K562 (cell line): ENCODE data around the gene MEIG1. TPM values are rescaled to one million over a fixed set of nuclear protein-coding genes. Genes with fewer than 3 reads are reported as not detected.
"Not testable (repeated sequence)": the region's sequence is repeated elsewhere in the genome, so short reads cannot be mapped to it uniquely, and the experiment has no call there.

Source experiments
- ATAC-seq: fragments of 200-7000 bp; cut with Tn5 transposase; 3 replicates; pipeline ENCODE4 v1.9.1; 2020; ENCODE audit warnings: moderate library complexity
- BruUV-seq: library from RNA; stranded (reverse); fragments of 400-500 nt; replicated peaks from 2 replicates; lab custom pipeline; 2021; lab: Mats Ljungman, UMichigan
- CTCF ChIA-PET: fragments of 300-600 bp; formaldehyde crosslinking; extraction: SDS; loops from one replicate; lab custom pipeline; 2021; ENCODE audit warnings: low intra/inter-chr PET ratio; lab: Yijun Ruan, JAX
- POLR2A ChIA-PET: fragments of 300-600, 350-650 bp; sonication (Branson Sonifier 250); formaldehyde crosslinking; extraction: SDS; loops from one replicate; lab custom pipeline; 2021; ENCODE audit warnings: antibody characterized with exemption, inconsistent platforms; lab: Yijun Ruan, JAX
- DNase-seq, 4 experiments: peaks; one replicate each; pipeline versions ENCODE4 v3.0.0 to v3.0.0-alpha.2; 2011 to 2018; ENCODE audit warnings: low spot score in 3 of 4, mixed read lengths in 3 of 4; ENCODE audit errors: extremely low read depth in 1 of 4
- FAIRE-seq: peaks from 2 replicates; lab custom pipeline; 2011; peaks lifted over from hg19 to GRCh38; lab: Jason Lieb, UNC
- H2AFZ ChIP-seq: 2 replicates; pipeline ENCODE4 v1.6.0; 2011; ENCODE audit warnings: low read depth, low read length, control low read depth, inconsistent platforms
- H3K27ac ChIP-seq: fragments of 200-600 bp; 3 replicates; pipeline ENCODE4 v1.8.0; 2011; ENCODE audit warnings: low read depth, mild to moderate bottlenecking, control low read depth, inconsistent platforms, low read length, moderate library complexity, mixed read lengths; ENCODE audit errors: extremely low read depth
- H3K27me3 ChIP-seq, 2 experiments: fragments of 300-600 bp in 1 of 2; 2 replicates in 1 of 2; 3 replicates in 1 of 2; pipeline versions ENCODE4 v1.6.0 to v1.8.0; 2011; ENCODE audit warnings: inconsistent platforms in 2 of 2, low read length in 2 of 2, mild to moderate bottlenecking in 1 of 2, mixed read lengths in 1 of 2, moderate library complexity in 1 of 2; ENCODE audit not compliant: control insufficient read depth in 2 of 2, insufficient read depth in 2 of 2
- H3K36me3 ChIP-seq: fragments of 300-600 bp; 3 replicates; pipeline ENCODE4 v1.8.0; 2011; ENCODE audit warnings: mild to moderate bottlenecking, low read length, inconsistent platforms; ENCODE audit not compliant: control insufficient read depth, insufficient read depth
- H3K4me1 ChIP-seq, 2 experiments: fragments of 200-600 bp in 1 of 2; replicated peaks in 1 of 2; 2 replicates in 1 of 2; 3 replicates in 1 of 2; pipeline versions ENCODE4 v1.5.1 to v1.8.0; 2011; ENCODE audit warnings: inconsistent platforms in 2 of 2, low read length in 2 of 2, mild to moderate bottlenecking in 1 of 2, mixed read lengths in 1 of 2, moderate library complexity in 1 of 2; ENCODE audit not compliant: control insufficient read depth in 2 of 2, insufficient read depth in 2 of 2
- H3K4me2 ChIP-seq: 2 replicates; pipeline ENCODE4 v1.6.1; 2011; ENCODE audit warnings: low read length, control low read depth, inconsistent platforms, mixed read lengths; ENCODE audit not compliant: insufficient read depth
- H3K4me3 ChIP-seq: fragments of 200-600 bp; sonication (generic), shearing (Covaris generic); 2 replicates; pipeline ENCODE4 v1.5.1; 2016; ENCODE audit warnings: control low read depth, inconsistent platforms
- H3K79me2 ChIP-seq: fragments of 200-600 bp; 3 replicates; pipeline ENCODE4 v1.8.0; 2011; ENCODE audit warnings: low read length, inconsistent platforms; ENCODE audit not compliant: control insufficient read depth, insufficient read depth
- H3K9ac ChIP-seq, 2 experiments: 2 replicates each; pipeline versions ENCODE4 v1.6.0 to v1.6.1; 2011; ENCODE audit warnings: low read depth in 2 of 2, low read length in 2 of 2, control low read depth in 1 of 2, inconsistent platforms in 1 of 2, mild to moderate bottlenecking in 1 of 2, mixed read lengths in 1 of 2; ENCODE audit not compliant: insufficient read depth in 1 of 2
- H3K9me1 ChIP-seq: one replicate; pipeline ENCODE4 v1.6.0; 2011; ENCODE audit warnings: inconsistent platforms, mild to moderate bottlenecking, low read length, moderate library complexity; ENCODE audit not compliant: control insufficient read depth, insufficient read depth
- H3K9me3 ChIP-seq: replicated peaks from 2 replicates; pipeline ENCODE4 v1.5.1; 2011; ENCODE audit warnings: low read depth, low read length, inconsistent platforms; ENCODE audit not compliant: control insufficient read depth, insufficient read depth
- H4K20me1 ChIP-seq: replicated peaks from 2 replicates; pipeline ENCODE4 v1.6.1; 2011; ENCODE audit warnings: low read length, inconsistent platforms, mixed read lengths; ENCODE audit not compliant: control insufficient read depth, insufficient read depth
- ATF3 ChIP-seq, 2 experiments: fragments of 450-650 bp in 1 of 2; sonication (generic) in 1 of 2; formaldehyde crosslinking in 1 of 2; IDR thresholded peaks in 1 of 2; conservative IDR thresholded peaks in 1 of 2; 2 replicates each; pipeline versions ENCODE4 v1.6.1 to v1.8.1; 2016 to 2023; ENCODE audit warnings: mild to moderate bottlenecking in 2 of 2, moderate library complexity in 2 of 2, inconsistent platforms in 1 of 2, missing genetic modification reagents in 1 of 2
- CREM ChIP-seq: IDR thresholded peaks from 2 replicates; pipeline ENCODE4 v1.6.1; 2014; ENCODE audit warnings: antibody characterized with exemption, low read depth
- FOSL1 ChIP-seq: fragments of 200-800 bp; sonication (Bioruptor generic); conservative IDR thresholded peaks from 2 replicates; pipeline ENCODE4 v1.6.1; 2016; ENCODE audit warnings: missing genetic modification characterization, missing compliant biosample characterization
- WGBS: fragments of 100-300 bp; shearing (Covaris generic); methylation state at CpG from one replicate; pipeline ENCODE4 v1.1.6; 2016; ENCODE audit warnings: low coverage, mixed read lengths; ENCODE audit not compliant: insufficient coverage; ENCODE audit errors: missing lambda C conversion rate; 5-methylcytosine and 5-hydroxymethylcytosine counted together
- in situ Hi-C: fragments of 300-500 bp; cut with MboI; formaldehyde crosslinking; loops from 4 replicates; pipeline ENCODE4 v1.15.0; 2018; ENCODE audit warnings: inconsistent platforms, mixed read lengths
- intact Hi-C: fragments of 100-400 bp; cut with micrococcal nuclease; formaldehyde crosslinking; loops from 2 replicates; pipeline ENCODE4 v1.14.2; 2022
- polyA plus RNA-seq, 8 experiments: library from polyadenylated mRNA; depleted of rRNA in 4 of 8; stranded (reverse) in 5 of 8; unstranded in 3 of 8; fragments of >200 nt; fragmentation: Nextera tagmentation in 2 of 8; fragmentation: Illumina TruSeq in 1 of 8; extraction: Ambion mirVana in 2 of 8; extraction: Trizol in 1 of 8; gene quantifications; 2 replicates each; pipeline versions ENCODE4 v1.2.1 to v1.2.3, GENCODE V29; 2011 to 2014; ENCODE audit warnings: inconsistent platforms in 1 of 8, missing spikeins in 1 of 8
- total RNA-seq, 7 experiments: library from RNA; depleted of rRNA in 6 of 7; stranded (reverse); fragments of >200 nt in 6 of 7; fragmentation: Illumina TruSeq in 2 of 7; extraction: Trizol in 2 of 7; gene quantifications; 2 replicates each; pipeline versions ENCODE4 v1.2.1 to v1.2.3, GENCODE V29; 2011 to 2021; ENCODE audit warnings: low replicate concordance in 1 of 7

MEIG1 gene
- total and polyA plus RNA-seq, 9 of the 15 experiments (the other 6 are each of a cell fraction or from before 2014, with no cell fraction given): 0.19 to 1.7 (median 0.54) TPM; not detected in 3

GRCh38 chr10:14993500-14994455 is 34.6 kb downstream of the MEIG1 start:
- H3K9me3 ChIP-seq; H3K4me3 ChIP-seq; H2AFZ ChIP-seq; BruUV-seq; H3K4me1 ChIP-seq; H3K79me2 ChIP-seq; CTCF ChIA-PET; in situ Hi-C loops; H3K9me1 ChIP-seq; intact Hi-C loops; H3K27ac ChIP-seq; H3K4me2 ChIP-seq; TF ChIP-seq ATF3 (CRISPR knock-in tag; conservative IDR thresholded peaks at IDR 0.05): not testable (repeated sequence)
- WGBS: 10% methylated on average over 26 of the region's 32 CpGs
- TF ChIP-seq FOSL1 (tag) (peak; percentile 55; the same call in 1 of the 2 replicates), ATF3 (IDR thresholded peaks at IDR 0.05) (peak; percentile 47), CREM (peak; percentile 35; the same call in 1 of the 2 replicates)
- TF ChIP-seq, all 486 proteins: peak for 3; not testable (repeated sequence) for 483
- not testable (repeated sequence) for H3K9ac ChIP-seq, H4K20me1 ChIP-seq, ATAC-seq, FAIRE-seq, H3K36me3 ChIP-seq, H3K27me3 ChIP-seq
- DNase-seq: peak in 1 of 4 experiments; percentile 9
- POLR2A ChIA-PET: interaction anchor here (0.6 kb wide), 1 partner anchor 236 kb away, joined by 3 read pairs; no protein-coding TSS in a partner anchor
